ENCODE results near the gene KANK2. TPM values are rescaled to one million over a fixed set of nuclear protein-coding genes. Genes with fewer than 3 reads are reported as not detected.
A peak's percentile ranks its signal among the peaks of the same experiment; 100 is the strongest.
"Not testable (repeated sequence)": the region's sequence is repeated elsewhere in the genome, so short reads cannot be mapped to it uniquely, and the experiment has no call there.

The KANK2 gene
- total RNA-seq, 1 experiment from 2014 or later: 35.1 TPM

DNA sequence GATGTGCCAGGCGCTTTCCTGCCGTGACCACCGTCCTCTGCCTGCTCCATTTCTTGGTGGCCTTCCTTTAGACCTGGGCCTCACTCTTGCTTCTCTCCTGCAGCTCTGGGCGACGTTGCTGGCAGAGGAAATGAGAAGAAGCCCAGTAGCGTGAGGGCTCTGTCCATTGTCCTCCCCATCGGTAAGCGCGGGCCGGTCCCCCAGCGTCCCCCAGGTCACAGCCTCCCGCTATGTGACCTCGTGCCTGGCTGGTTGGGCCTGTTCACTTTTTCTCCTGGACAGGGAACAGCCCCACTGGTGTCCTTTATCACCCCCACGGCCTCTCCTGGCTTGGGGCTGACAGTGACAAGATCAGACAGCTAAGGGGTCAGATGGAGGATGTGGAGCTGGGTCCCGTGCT, 69.4 kb downstream of the KANK2 start (continued):
- TF ChIP-seq, protein P1, sequence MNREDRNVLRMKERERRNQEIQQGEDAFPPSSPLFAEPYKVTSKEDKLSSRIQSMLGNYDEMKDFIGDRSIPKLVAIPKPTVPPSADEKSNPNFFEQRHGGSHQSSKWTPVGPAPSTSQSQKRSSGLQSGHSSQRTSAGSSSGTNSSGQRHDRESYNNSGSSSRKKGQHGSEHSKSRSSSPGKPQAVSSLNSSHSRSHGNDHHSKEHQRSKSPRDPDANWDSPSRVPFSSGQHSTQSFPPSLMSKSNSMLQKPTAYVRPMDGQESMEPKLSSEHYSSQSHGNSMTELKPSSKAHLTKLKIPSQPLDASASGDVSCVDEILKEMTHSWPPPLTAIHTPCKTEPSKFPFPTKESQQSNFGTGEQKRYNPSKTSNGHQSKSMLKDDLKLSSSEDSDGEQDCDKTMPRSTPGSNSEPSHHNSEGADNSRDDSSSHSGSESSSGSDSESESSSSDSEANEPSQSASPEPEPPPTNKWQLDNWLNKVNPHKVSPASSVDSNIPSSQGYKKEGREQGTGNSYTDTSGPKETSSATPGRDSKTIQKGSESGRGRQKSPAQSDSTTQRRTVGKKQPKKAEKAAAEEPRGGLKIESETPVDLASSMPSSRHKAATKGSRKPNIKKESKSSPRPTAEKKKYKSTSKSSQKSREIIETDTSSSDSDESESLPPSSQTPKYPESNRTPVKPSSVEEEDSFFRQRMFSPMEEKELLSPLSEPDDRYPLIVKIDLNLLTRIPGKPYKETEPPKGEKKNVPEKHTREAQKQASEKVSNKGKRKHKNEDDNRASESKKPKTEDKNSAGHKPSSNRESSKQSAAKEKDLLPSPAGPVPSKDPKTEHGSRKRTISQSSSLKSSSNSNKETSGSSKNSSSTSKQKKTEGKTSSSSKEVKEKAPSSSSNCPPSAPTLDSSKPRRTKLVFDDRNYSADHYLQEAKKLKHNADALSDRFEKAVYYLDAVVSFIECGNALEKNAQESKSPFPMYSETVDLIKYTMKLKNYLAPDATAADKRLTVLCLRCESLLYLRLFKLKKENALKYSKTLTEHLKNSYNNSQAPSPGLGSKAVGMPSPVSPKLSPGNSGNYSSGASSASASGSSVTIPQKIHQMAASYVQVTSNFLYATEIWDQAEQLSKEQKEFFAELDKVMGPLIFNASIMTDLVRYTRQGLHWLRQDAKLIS (CRISPR knock-in tag; IDR thresholded peaks at IDR 0.05; ENCODE audit: borderline replicate concordance): no peak

DNA sequence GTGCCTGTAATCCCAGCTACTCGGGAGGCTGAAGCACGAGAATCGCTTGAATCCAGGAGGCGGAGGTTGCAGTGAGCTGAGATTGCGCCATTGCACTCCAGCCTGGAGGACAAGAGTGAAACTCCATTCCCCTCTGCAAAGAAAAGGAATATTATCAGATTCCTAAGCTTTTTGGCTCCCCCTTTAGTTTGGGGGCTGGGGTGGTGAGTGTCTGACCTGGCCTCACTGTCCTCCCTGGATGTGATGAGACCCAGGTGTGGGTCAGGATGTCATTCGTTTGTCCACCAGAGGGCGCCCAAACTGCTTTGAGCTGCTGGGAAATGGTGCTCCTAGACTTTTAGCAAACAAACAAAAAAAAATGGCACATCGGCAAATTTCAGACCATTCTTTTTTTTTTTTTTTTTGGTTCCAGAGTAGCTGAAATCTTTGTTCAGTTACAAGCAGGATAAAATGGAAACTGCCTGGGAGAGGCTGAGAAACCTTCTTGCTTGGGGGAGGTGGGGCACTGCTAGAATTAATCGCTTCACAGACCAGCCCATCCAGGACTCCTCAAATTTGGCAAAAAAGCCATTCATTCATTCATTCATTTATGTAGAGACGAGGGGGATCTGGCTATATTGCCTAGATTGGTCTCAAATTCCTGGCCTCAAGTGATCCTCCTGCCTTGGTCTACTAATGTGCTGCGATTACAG, 71.2 kb downstream of the KANK2 start:
- peak overlapping the region; percentile 65; the same call in 1 of the 2 replicates for H3K27ac Mint-ChIP-seq
- POLR2A ChIA-PET: interaction anchor here (0.6 to 1.0 kb wide), 2 partner anchors 166 to 401 kb away, joined by 3 to 4 read pairs; no protein-coding TSS in a partner anchor
- H3K4me1 Mint-ChIP-seq: no peaks in the 10 kb centered on the region
- CTCF ChIA-PET: interaction anchor here (0.5 to 2.1 kb wide), 36 partner anchors 9 to 2000 kb away, joined by 3 to 22 read pairs (median 4); partner anchors contain the start of genes LDLR and SWSAP1
- DNase-seq (ENCODE audit: low spot score) (peak; percentile 87), ATAC-seq (peak; percentile 76)
- no peak for TF ChIP-seq EMX1 (CRISPR knock-in tag; IDR thresholded peaks at IDR 0.05)
- TF ChIP-seq, protein P2, sequence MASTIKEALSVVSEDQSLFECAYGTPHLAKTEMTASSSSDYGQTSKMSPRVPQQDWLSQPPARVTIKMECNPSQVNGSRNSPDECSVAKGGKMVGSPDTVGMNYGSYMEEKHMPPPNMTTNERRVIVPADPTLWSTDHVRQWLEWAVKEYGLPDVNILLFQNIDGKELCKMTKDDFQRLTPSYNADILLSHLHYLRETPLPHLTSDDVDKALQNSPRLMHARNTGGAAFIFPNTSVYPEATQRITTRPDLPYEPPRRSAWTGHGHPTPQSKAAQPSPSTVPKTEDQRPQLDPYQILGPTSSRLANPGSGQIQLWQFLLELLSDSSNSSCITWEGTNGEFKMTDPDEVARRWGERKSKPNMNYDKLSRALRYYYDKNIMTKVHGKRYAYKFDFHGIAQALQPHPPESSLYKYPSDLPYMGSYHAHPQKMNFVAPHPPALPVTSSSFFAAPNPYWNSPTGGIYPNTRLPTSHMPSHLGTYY (CRISPR knock-in tag; IDR thresholded peaks at IDR 0.05): no peak
- TF ChIP-seq, protein P3, sequence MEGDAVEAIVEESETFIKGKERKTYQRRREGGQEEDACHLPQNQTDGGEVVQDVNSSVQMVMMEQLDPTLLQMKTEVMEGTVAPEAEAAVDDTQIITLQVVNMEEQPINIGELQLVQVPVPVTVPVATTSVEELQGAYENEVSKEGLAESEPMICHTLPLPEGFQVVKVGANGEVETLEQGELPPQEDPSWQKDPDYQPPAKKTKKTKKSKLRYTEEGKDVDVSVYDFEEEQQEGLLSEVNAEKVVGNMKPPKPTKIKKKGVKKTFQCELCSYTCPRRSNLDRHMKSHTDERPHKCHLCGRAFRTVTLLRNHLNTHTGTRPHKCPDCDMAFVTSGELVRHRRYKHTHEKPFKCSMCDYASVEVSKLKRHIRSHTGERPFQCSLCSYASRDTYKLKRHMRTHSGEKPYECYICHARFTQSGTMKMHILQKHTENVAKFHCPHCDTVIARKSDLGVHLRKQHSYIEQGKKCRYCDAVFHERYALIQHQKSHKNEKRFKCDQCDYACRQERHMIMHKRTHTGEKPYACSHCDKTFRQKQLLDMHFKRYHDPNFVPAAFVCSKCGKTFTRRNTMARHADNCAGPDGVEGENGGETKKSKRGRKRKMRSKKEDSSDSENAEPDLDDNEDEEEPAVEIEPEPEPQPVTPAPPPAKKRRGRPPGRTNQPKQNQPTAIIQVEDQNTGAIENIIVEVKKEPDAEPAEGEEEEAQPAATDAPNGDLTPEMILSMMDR (IDR thresholded peaks at IDR 0.05): peak; percentile 82
- no peaks in the 10 kb centered on the region for H3K27me3 Mint-ChIP-seq (ENCODE audit: low read depth)
- H3K4me3 Mint-ChIP-seq: no peak overlapping the region
- H3K36me3 Mint-ChIP-seq: peaks cover 62% of the 10 kb centered on the region
- no peaks in the 10 kb centered on the region for H3K9me3 Mint-ChIP-seq

DNA sequence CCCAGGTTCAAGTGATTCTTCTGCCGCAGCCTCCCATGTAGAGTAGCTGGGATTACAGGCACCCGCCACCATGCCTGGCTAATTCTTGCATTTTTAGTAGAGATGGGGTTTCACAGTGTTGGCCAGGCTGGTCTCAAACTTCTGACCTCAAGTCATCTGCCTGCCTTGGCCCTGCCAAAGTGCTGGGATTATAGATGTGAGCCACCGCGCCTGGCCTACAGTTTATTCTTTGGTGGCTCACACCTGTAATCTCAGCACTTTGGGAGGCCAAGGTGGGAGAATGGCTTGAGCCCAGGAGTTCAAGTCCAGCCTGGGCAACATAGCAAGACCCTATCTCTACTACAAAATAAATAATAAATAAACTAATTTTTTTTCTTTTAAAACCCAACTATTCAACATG, 73.2 kb downstream of the KANK2 start:
- POLR2A ChIA-PET; DNase-seq (ENCODE audit: low spot score); H3K4me1 Mint-ChIP-seq; CTCF ChIA-PET; ATAC-seq; H3K27ac Mint-ChIP-seq; H3K9me3 Mint-ChIP-seq; H3K4me3 Mint-ChIP-seq; H3K27me3 Mint-ChIP-seq (ENCODE audit: low read depth): not testable (repeated sequence)
- H3K36me3 Mint-ChIP-seq: peaks cover 64% of the 10 kb centered on the region
- peak; percentile 42; the same call in 1 of the 2 replicates for TF ChIP-seq ZNF121 (CRISPR knock-in tag; IDR thresholded peaks at IDR 0.05)

DNA sequence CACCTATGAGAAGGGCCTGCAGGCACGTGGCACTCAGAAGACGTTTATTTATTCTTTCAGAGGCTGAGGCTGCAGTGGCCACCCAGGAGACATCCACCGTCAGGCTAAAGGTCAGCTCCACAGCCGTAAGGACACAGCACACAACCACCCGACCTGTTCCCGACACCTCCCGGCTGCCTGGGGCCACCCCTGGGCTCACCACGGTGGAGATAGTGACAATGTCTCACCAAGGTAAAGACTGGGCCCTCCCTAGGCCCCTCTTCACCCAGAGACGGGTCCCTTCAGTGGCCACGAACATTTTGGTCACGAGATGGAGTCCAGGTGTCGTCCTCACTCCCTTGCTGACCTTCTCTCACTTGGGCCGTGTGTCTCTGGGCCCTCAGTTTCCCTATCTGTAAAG, 74.2 kb downstream of the KANK2 start:
- TF ChIP-seq EMX1 (CRISPR knock-in tag; IDR thresholded peaks at IDR 0.05) (no peak), TP53 (CRISPR knock-in tag; IDR thresholded peaks at IDR 0.05) (no peak)
- TF ChIP-seq, protein P4, sequence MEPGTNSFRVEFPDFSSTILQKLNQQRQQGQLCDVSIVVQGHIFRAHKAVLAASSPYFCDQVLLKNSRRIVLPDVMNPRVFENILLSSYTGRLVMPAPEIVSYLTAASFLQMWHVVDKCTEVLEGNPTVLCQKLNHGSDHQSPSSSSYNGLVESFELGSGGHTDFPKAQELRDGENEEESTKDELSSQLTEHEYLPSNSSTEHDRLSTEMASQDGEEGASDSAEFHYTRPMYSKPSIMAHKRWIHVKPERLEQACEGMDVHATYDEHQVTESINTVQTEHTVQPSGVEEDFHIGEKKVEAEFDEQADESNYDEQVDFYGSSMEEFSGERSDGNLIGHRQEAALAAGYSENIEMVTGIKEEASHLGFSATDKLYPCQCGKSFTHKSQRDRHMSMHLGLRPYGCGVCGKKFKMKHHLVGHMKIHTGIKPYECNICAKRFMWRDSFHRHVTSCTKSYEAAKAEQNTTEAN (CRISPR knock-in tag; IDR thresholded peaks at IDR 0.05): no peak
- TF ChIP-seq, protein P5, sequence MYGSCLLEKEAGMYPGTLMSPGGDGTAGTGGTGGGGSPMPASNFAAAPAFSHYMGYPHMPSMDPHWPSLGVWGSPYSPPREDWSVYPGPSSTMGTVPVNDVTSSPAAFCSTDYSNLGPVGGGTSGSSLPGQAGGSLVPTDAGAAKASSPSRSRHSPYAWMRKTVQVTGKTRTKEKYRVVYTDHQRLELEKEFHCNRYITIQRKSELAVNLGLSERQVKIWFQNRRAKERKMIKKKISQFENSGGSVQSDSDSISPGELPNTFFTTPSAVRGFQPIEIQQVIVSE (CRISPR knock-in tag; IDR thresholded peaks at IDR 0.05; ENCODE audit: borderline replicate concordance): no peak
- TF ChIP-seq, protein P6, sequence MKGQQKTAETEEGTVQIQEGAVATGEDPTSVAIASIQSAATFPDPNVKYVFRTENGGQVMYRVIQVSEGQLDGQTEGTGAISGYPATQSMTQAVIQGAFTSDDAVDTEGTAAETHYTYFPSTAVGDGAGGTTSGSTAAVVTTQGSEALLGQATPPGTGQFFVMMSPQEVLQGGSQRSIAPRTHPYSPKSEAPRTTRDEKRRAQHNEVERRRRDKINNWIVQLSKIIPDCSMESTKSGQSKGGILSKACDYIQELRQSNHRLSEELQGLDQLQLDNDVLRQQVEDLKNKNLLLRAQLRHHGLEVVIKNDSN (CRISPR knock-in tag; IDR thresholded peaks at IDR 0.05): no peak
- CTCF ChIA-PET: no interaction called here

DNA sequence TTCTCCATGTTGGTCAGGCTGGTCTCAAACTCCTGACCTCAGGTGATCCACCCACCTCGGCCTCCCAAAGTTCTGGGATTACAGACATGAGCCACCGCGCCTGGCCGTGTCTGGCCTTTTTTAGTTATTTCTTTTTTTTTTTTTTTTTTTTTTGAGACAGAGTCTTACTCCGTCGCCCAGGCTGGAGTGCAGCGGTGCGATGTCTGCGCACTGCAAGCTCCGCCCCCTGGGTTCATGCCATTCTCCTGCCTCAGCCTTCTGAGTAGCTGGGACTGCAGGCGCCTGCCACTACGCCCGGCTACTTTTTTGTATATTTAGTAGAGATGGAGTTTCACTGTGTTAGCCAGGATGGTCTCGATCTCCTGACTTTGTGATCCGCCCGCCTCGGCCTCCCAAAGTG, 75.4 kb downstream of the KANK2 start:
- POLR2A ChIA-PET: interaction anchor here (0.7 kb wide), 1 partner anchor 16 kb away, joined by 5 read pairs; no protein-coding TSS in a partner anchor
- CTCF ChIA-PET; H3K27ac Mint-ChIP-seq; H3K9me3 Mint-ChIP-seq; ATAC-seq; H3K4me1 Mint-ChIP-seq; H3K4me3 Mint-ChIP-seq; H3K27me3 Mint-ChIP-seq (ENCODE audit: low read depth); DNase-seq (ENCODE audit: low spot score): not testable (repeated sequence)
- peaks cover 70% of the 10 kb centered on the region for H3K36me3 Mint-ChIP-seq

More for the DNA sequence above, 74.2 kb downstream of the KANK2 start:
- POLR2A ChIA-PET: no interaction called here
- H3K4me1 Mint-ChIP-seq: no peaks in the 10 kb centered on the region
- H3K36me3 Mint-ChIP-seq: peaks cover 68% of the 10 kb centered on the region
- no peak for DNase-seq (ENCODE audit: low spot score)
- H3K4me3 Mint-ChIP-seq: no peak overlapping the region
- H3K27ac Mint-ChIP-seq: no peak overlapping the region
- no peaks in the 10 kb centered on the region for H3K27me3 Mint-ChIP-seq (ENCODE audit: low read depth)
- H3K9me3 Mint-ChIP-seq: no peaks in the 10 kb centered on the region
- ATAC-seq: no peak
